Thoracic aorta (tissue), 2 donors: ENCODE measurements around the gene SLC7A5. TPM values are rescaled to one million over a fixed set of nuclear protein-coding genes. Genes with fewer than 3 reads are reported as not detected.
"Not testable (repeated sequence)": the region's sequence is repeated elsewhere in the genome, so short reads cannot be mapped to it uniquely, and the experiment has no call there.

Experiments
- ATAC-seq: fragments of 150-250 bp; one replicate; pipeline ENCODE4 v1.8.0; 2017; ENCODE audit warnings: low read depth; ENCODE audit not compliant: insufficient number of reproducible peaks, low FRiP score
- DNase-seq: peaks from one replicate; pipeline ENCODE4 v3.0.0-alpha.2; 2020; ENCODE audit warnings: low spot score
- H3K27ac ChIP-seq, 2 donors: fragments of 200-600 bp; sonication (generic); 1 replicate in 1 of 2; 2 replicates in 1 of 2; pipeline ENCODE4 v1.5.1; 2016; ENCODE audit warnings: mild to moderate bottlenecking in 2 of 2, moderate library complexity in 2 of 2
- H3K27me3 ChIP-seq: fragments of 200-600 bp; sonication (generic); replicated peaks from 2 replicates; pipeline ENCODE4 v1.6.0; 2016; ENCODE audit warnings: mild to moderate bottlenecking; ENCODE audit not compliant: insufficient read depth
- H3K36me3 ChIP-seq: fragments of 200-600 bp; sonication (generic); one replicate; pipeline ENCODE4 v1.5.1; 2016
- H3K4me1 ChIP-seq, 2 donors: fragments of 200-600 bp; sonication (generic); 1 replicate in 1 of 2; 2 replicates in 1 of 2; pipeline versions ENCODE4 v1.5.1 to v1.6.0; 2016; ENCODE audit warnings: low read depth in 2 of 2, mild to moderate bottlenecking in 1 of 2; ENCODE audit not compliant: control insufficient read depth in 1 of 2
- H3K4me3 ChIP-seq: fragments of 200-600 bp; sonication (generic); 2 replicates; pipeline ENCODE4 v1.5.1; 2016; ENCODE audit warnings: mild to moderate bottlenecking
- H3K9me3 ChIP-seq: fragments of 200-600 bp; sonication (generic); 2 replicates; pipeline ENCODE4 v1.5.1; 2016
- total RNA-seq, 2 donors: library from RNA; depleted of rRNA; stranded (reverse); fragments of >200 nt; gene quantifications; one replicate each; pipeline versions ENCODE4 v1.1.0 to v1.2.3, GENCODE V29; 2016
- TF ChIP-seq, protein P1 (sequence below): fragments of 200-600 bp; sonication (generic); IDR thresholded peaks from one replicate; pipeline ENCODE4 v1.5.1; 2019; ENCODE audit warnings: antibody characterized with exemption

SLC7A5 gene
- total RNA-seq, 2 donors from 2014 or later = 2.7 to 33.7 TPM

DNA sequence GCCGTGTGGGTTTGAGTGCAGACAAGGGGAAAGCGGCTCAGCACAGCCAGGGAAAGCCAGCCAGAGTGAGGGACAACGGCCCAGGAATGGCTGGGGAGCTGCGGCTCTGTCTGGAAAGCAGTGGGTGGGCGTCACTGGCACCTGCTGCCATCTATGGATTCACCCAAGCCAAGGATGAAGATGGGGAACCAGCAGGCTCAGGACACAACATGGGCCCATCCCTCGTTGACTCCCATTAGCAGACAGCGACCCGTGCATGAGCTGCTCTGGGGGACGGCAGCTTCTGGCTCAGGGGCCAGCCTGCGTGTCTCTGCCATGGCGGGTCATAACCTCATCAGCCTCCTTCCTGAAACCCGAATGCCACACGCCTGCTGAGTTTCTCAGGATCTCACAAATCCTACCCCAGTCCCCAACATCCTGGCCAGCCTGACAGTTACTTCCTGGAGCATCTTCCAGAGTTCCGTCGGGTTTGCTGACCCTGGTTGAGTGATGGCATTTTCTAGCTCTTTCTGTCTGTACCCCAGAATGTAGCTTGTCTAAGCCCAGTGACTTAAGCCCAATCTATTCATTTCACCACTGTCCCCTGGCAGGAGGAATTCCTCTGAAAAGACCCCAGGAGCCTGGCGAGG lies 50.7 kb downstream of the SLC7A5 start:
- Histone ChIP-seq H3K27me3 (no peaks in the 10 kb centered on the region), H3K36me3 (no peaks in the 10 kb centered on the region), H3K4me3 (no peak overlapping the region), H3K9me3 (peaks cover 15% of the 10 kb centered on the region), H3K27ac (no peak overlapping the region), H3K4me1 (no peaks in the 10 kb centered on the region)
- ATAC-seq = no peak
- TF ChIP-seq, protein P1, sequence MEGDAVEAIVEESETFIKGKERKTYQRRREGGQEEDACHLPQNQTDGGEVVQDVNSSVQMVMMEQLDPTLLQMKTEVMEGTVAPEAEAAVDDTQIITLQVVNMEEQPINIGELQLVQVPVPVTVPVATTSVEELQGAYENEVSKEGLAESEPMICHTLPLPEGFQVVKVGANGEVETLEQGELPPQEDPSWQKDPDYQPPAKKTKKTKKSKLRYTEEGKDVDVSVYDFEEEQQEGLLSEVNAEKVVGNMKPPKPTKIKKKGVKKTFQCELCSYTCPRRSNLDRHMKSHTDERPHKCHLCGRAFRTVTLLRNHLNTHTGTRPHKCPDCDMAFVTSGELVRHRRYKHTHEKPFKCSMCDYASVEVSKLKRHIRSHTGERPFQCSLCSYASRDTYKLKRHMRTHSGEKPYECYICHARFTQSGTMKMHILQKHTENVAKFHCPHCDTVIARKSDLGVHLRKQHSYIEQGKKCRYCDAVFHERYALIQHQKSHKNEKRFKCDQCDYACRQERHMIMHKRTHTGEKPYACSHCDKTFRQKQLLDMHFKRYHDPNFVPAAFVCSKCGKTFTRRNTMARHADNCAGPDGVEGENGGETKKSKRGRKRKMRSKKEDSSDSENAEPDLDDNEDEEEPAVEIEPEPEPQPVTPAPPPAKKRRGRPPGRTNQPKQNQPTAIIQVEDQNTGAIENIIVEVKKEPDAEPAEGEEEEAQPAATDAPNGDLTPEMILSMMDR = no peak
- no peak for DNase-seq

DNA sequence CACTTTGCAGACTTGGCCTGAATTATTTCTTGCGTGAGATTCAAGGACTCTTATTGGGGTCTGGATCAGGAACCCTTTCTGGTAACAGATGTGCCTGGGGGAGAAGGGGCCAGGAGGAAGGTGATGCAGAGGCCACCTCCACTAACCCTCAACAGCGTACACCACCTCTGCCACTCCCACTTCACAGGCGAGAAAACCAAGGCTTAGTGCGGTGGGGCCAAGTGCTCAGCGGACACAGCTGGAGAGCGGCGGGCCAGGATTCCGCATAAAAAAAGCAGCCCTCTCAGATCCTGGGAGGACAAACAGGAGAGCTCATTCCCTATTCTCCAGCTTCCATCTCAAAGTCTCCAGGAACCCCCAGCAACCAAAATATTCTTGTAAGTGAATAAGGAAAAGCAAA lies 51.4 kb downstream of the SLC7A5 start:
- DNase-seq = no peak

DNA sequence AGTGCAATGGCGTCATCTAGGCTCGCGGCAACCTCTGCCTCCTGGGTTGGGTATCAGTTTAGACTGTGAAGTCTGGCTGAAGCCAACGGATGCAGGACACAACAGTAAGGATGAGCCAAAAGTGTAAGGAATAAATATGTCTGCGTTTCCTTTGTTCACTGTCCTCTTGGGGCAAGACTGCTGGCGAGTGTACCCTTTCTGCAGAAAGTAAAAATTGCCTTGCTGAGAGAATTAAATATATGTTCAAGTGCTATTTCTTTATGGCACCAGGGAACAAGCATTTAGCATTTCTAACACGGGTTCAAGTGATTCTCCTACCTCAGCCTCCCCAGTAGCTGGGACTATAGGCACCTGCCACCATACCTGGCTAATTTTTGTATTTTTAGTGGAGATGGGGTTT lies 51.9 kb downstream of the SLC7A5 start:
- H3K4me3 ChIP-seq, DNase-seq, H3K4me1 ChIP-seq, ATAC-seq, H3K36me3 ChIP-seq, H3K27ac ChIP-seq, H3K27me3 ChIP-seq: not testable (repeated sequence)
- peaks cover 15% of the 10 kb centered on the region for H3K9me3 ChIP-seq

More for the DNA sequence above, 51.4 kb downstream of the SLC7A5 start:
- Histone ChIP-seq H3K27ac (no peak overlapping the region), H3K27me3 (no peaks in the 10 kb centered on the region), H3K4me1 (no peaks in the 10 kb centered on the region), H3K4me3 (no peak overlapping the region), H3K36me3 (no peaks in the 10 kb centered on the region), H3K9me3 (peaks cover 15% of the 10 kb centered on the region)
- ATAC-seq = no peak
- TF ChIP-seq, protein P1 = no peak

DNA sequence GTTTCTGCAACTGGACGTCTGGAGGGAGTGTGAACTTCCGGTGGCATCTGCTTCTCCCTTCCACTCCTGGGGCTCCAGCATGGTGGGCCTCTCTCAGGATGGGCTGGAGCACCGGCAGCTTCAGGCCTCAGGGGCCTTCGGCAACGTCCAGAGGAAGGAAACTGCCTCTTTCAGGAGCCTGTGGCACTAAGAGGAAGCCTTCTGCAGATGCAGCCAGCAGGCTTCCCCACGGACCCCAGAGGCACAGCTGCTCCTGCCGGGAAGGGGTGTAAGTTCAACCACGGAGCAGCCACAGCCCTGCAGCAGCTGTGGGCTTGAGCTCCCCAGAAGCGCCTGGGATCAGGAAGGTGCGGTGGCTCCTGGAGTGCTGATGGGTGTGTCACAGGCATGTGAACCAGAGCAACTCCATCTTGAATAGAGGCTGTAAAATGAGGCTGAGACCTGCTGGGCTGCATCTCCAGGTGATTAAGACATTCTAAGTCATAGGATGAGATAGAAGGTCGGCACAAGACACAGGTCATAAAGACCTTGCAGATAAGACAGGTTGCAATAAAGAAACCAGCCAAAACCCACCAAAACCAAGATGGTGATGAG lies 52.7 kb downstream of the SLC7A5 start:
- no peak for ATAC-seq
- Histone ChIP-seq H3K9me3 (peaks cover 15% of the 10 kb centered on the region), H3K27ac (no peak overlapping the region), H3K4me1 (no peaks in the 10 kb centered on the region), H3K4me3 (no peak overlapping the region), H3K36me3 (no peaks in the 10 kb centered on the region), H3K27me3 (no peaks in the 10 kb centered on the region)
- TF ChIP-seq, protein P1 = no peak
- DNase-seq = no peak

DNA sequence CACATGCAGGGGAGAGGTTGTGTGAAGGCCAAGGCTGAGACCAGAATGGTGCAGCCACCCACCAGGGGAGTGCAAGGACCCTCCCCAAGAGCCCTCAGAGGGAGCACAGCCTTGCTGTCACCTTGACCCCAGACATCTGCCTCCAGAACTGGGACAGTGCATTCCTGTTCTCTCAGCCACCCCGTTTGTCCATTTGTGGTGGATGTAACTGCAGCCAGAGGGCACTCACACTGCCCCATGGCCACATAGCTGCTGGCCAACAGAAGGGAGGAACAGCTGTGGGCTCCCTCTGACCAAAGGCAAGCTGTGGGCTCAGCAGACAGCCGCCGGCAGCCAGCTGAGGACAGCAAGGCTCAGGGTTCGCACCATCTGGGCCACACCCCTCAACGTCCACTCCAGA lies 53.7 kb downstream of the SLC7A5 start:
- Histone ChIP-seq H3K4me1 (no peaks in the 10 kb centered on the region), H3K27me3 (no peaks in the 10 kb centered on the region), H3K27ac (no peak overlapping the region), H3K36me3 (no peaks in the 10 kb centered on the region), H3K9me3 (peaks cover 15% of the 10 kb centered on the region), H3K4me3 (no peak overlapping the region)
- TF ChIP-seq, protein P1 = no peak
- ATAC-seq (no peak), DNase-seq (no peak)
